ENCODE measurements around the gene GRPR. TPM values are rescaled to one million over a fixed set of nuclear protein-coding genes. Genes with fewer than 3 reads are reported as not detected.

Gene GRPR
- 0.23 TPM in 1 of 2 replicates, not detected in the other for total RNA-seq

GRCh38 chrX:16123222-16123786, at the start of gene GRPR:
TSS of gene GRPR (plus strand) at chrX:16123565. CDS start at chrX:16123954, 389 bp downstream.
- peak; percentile 61 for DNase-seq (ENCODE audit: extremely low read depth, low read depth, low spot score)

DNA sequence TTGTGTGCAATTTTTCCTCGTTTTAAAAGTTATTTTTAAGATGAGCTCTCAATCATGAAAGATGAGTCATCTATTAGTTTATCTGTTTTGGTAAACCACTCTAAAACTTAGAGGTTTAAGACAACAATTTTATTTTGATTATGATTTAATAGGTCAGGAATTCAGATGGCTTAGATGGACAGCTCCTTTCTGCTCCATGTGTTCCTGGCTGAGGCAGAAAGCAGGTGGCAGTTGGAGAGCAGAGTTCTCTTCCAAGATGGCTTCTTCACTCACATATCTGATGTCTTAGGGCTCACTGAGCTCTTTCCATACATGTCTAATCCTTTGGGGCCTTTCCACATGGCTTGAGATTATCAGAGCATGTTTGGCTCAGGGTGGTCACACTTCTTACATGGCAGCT, 48.3 kb upstream of the GRPR start:
- DNase-seq (ENCODE audit: extremely low read depth, low read depth, low spot score): no peak

DNA sequence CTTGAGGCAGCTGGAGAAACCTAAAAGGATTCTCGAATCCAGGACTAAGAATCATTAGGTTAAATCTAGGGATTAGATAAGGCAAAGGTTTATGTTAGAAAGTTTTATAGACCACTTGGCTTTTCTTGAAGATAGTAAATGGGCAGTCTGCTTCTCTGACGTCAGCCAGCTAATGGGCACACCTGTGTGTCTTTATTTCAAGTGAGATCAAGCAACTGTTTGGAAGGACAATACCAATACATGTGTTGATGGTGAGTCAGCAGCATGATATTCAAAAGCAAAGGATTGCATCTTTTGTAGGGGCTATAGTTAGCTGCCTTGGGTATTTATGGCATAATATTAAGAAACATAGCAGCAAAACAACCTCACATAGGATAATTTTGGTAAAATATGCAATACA, 46.5 kb upstream of the GRPR start:
- no peak for DNase-seq (ENCODE audit: extremely low read depth, low read depth, low spot score)

DNA sequence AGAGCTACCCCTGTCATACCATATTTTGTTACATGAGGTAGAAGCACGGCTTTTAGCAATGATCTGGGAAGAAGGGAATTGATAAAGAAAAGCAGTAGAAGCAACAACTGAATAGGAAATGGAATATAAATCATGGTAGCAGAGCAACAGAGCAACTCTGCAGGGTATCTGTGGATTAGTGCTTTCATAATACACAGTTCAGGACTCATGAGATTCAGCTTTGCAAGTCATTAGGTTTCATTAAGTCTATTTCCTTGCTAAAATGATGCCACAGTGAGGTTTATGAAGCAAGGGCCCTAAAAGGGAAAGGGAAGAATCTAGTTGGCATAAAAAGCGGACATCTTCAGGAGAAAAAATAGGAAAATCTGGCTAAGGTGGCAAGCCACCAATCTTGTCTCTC, 45.6 kb upstream of the GRPR start:
- no peak for DNase-seq (ENCODE audit: extremely low read depth, low read depth, low spot score)

DNA sequence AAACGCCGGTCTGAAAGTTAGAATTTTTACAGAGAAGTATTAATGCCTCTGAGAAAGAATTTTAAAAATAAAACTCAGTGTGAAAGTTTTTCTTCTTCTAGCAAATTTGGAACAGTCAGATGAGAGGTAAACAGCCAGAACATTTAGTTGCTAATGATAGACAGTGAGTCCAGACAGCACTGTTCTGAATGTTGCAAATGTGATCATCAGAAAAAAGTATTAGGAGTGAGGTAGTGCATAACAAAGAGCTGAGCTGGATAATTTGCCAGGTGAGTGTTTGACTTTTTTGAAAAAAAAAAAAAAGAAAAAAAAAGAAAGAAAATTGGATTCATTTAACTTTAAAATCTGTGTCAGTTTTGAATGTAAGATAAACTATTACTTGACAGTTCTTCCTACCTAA, 42.0 kb upstream of the GRPR start:
- no peak for DNase-seq (ENCODE audit: extremely low read depth, low read depth, low spot score)

GRCh38 chrX:16082470-16083085, 40.8 kb upstream of the GRPR start:
- no peak for DNase-seq (ENCODE audit: extremely low read depth, low read depth, low spot score)

GRCh38 chrX:16087076-16087475, 36.3 kb upstream of the GRPR start:
- DNase-seq (ENCODE audit: extremely low read depth, low read depth, low spot score): no peak

DNA sequence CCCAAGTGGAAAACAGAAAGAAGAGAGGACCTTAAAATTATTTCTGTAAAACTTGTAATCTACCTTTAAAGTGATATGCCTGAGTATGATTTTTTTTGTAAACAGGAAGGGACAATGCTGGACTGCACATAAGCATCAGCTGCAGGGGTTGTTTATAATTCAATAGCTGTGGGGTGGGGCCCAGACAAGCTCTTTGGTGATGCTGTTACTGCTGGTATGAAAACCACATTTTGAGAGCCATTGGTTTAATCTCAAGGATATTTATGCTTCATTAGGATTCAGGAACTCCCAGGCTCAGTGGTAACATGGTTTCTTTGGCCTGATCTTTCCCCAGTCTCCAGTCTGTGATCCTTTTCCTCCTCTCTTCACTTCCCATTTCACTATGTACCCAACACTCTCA, 34.3 kb upstream of the GRPR start:
- no peak for DNase-seq (ENCODE audit: extremely low read depth, low read depth, low spot score)

- no peak for DNase-seq (ENCODE audit: extremely low read depth, low read depth, low spot score)
Observed at GRCh38 chrX:16096141-16096540, 27.2 kb upstream of the GRPR start.

DNA sequence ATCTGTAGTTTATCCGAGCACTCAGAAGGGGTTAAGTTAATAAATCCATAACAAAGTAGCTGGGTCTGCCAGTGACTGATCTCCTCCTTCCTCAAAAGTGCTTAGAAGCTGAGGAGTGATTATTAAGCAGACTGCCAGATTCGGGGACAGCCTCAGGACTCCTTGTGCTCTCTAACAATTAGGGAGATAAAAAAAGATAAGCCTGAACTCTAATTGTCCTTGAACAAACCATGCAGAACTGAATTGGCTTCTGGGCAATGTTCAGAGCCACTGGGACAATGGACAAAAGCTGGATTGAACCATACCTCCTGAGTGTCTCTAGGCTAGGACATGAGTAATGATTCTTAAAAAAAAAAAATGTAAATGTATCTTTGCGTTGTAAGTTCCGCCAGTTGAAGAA, 22.7 kb upstream of the GRPR start:
- DNase-seq (ENCODE audit: extremely low read depth, low read depth, low spot score): no peak

- no peak for DNase-seq (ENCODE audit: extremely low read depth, low read depth, low spot score)
Observed at GRCh38 chrX:16101581-16101980, 21.8 kb upstream of the GRPR start.

GRCh38 chrX:16103625-16104024, 19.7 kb upstream of the GRPR start:
- DNase-seq (ENCODE audit: extremely low read depth, low read depth, low spot score): no peak

- DNase-seq (ENCODE audit: extremely low read depth, low read depth, low spot score): no peak
Observed at GRCh38 chrX:16112428-16112827, 10.9 kb upstream of the GRPR start.

GRCh38 chrX:16113978-16114565, 9.3 kb upstream of the GRPR start:
- DNase-seq (ENCODE audit: extremely low read depth, low read depth, low spot score): no peak

GRCh38 chrX:16114611-16115010, 8.8 kb upstream of the GRPR start:
- DNase-seq (ENCODE audit: extremely low read depth, low read depth, low spot score): no peak

DNA sequence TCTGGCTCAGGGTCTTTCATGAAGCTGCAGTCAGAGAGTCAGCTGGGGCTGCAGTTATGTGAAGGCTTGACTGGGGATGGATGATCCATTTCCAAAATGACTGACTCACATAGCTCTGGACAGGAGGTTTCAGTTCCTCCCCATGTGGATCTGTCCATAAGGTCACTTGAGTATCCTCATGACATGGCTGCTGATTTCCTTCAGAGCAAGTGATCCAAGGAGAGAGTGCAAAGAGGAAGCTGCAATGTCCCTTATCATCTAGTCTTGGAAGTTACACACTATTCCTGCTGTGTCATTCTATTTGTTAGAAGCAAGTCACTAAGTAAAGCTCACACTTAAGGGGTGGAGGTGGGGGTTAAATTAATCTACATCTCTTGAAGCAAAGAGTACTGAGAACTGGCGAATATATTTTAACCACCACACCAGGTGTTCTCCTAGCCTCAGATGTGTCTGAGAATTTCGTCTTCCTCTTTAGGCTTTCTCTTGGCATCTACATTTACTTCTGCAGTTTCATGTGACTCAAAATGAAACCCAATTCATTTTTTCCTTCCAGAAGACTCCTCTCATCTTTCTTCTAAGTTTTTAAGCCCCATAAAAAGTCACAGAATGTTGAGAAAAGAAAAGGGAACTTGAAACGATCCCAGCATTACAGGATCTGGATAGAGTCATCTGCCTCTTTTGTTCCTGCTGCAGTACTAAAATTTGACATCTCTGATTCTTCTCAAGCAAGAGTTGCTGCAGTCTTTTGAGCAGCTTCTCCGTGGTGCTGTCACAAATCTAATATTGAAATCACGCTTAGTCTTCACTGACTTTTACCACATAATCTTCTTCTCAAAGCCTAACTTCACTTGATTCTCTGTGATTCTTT, 3.8 kb upstream of the GRPR start:
- DNase-seq (ENCODE audit: extremely low read depth, low read depth, low spot score): no peak

DNA sequence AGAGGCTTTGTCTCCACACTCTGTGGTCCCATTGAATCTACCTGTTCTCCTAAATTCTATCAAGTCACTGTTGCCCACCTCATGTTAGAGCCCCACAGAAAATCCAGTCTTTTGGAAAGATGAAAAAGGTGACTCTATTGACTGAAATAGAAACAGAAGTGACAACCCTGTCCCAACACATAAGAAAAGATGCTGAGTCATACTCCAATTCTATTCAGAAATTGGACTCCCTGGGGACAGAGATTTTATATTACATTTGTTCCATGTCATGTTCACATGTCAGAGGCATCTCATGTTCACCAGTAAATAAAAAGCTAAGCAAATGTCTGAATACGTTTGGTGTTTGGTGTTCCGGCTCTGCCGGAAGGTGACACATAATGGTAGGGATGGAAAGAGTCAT, 2.9 kb upstream of the GRPR start:
- no peak for DNase-seq (ENCODE audit: extremely low read depth, low read depth, low spot score)

GRCh38 chrX:16124201-16124600, 836 bp downstream of the GRPR start:
- no peak for DNase-seq (ENCODE audit: extremely low read depth, low read depth, low spot score)

GRCh38 chrX:16125520-16126149, 2.3 kb downstream of the GRPR start:
- no peak for DNase-seq (ENCODE audit: extremely low read depth, low read depth, low spot score)

- DNase-seq (ENCODE audit: extremely low read depth, low read depth, low spot score): no peak
Observed at GRCh38 chrX:16130707-16131106, 7.3 kb downstream of the GRPR start.

DNA sequence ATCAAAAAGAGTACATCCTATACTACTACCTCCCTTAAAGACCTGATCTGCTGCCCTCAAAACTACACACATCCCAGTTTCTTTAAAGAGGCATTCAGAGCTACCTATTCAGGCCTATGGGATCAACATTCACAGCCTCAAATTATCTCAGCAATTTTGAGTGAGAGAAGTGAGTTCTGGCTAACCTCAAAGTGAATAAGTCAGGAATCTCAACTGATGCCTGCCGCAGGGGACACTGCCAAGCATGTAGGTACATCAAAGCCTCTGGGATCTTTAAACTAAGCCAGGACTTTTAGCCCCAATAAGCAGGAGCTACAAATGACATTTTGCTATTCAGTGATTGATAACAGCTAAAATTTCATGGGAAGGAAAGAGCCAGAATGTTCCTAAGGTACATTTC, 11.6 kb downstream of the GRPR start:
- DNase-seq (ENCODE audit: extremely low read depth, low read depth, low spot score): no peak
